GM18502 (cell line): ENCODE measurements around the gene KCNQ1.

Source experiments
- ATAC-seq: cut with Tn5 transposase; IDR thresholded peaks from one replicate; pipeline ENCODE4 v1.9.1; 2021; ENCODE audit warnings: mild to moderate bottlenecking; ENCODE audit not compliant: unreplicated experiment, poor library complexity

Gene KCNQ1

DNA sequence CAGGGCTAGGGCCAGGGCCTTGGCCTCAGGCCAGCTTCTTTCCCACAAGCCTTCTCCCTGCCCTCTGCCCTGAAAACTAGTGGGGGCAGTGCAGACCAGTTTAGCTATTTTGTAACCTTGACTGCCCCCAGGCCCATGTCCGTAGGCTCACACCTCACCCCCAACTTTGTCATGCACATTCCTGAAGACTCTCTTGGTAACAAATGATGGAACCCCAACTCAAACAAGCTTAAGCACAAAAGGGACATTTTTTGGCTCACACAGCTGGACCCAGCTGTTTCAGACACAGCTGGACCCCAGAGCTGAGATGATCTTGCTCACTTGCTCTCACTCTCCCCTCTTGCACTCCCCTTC is 208.4 kb downstream of the KCNQ1 start:
- ATAC-seq, result no peak

DNA sequence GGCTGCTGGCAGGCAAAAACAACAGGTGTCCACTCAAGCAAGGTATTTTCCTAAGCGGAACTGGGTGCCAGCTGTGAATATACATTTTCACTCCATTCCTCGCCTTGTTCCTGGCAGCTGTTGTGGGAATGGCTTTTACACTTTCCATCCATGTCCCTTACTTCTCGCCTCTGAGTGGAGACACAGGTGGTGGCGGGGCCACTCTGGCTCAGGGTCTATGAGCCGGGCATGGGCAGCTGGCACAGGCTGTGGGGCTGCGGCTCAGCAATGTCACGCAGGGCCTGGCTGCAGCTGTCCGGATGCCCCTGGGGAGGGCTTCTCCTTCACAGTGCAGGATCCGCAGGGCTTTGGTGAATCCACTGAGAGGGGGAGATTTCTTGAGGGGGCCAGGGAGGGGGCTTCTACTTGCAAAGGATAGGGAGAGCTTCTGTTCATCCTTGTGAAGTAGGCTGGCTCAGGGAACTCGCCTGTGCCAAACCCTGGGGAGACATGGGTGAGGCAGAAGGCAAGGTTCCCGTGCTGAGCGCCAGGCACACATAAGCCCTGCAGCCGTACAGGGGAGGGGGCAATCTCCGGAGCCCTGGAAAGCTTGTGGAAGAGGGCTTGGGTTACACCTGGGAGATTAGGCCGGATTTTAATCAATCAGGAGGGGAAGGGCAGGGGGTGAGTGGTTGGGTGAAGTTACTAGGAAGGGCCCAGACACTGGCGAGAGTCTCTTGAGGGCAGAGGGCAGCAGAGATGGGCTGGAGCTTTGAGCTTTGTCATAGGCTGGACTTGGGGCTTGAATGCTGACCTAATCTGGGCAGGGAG is 209.3 kb downstream of the KCNQ1 start:
- no peak for ATAC-seq

DNA sequence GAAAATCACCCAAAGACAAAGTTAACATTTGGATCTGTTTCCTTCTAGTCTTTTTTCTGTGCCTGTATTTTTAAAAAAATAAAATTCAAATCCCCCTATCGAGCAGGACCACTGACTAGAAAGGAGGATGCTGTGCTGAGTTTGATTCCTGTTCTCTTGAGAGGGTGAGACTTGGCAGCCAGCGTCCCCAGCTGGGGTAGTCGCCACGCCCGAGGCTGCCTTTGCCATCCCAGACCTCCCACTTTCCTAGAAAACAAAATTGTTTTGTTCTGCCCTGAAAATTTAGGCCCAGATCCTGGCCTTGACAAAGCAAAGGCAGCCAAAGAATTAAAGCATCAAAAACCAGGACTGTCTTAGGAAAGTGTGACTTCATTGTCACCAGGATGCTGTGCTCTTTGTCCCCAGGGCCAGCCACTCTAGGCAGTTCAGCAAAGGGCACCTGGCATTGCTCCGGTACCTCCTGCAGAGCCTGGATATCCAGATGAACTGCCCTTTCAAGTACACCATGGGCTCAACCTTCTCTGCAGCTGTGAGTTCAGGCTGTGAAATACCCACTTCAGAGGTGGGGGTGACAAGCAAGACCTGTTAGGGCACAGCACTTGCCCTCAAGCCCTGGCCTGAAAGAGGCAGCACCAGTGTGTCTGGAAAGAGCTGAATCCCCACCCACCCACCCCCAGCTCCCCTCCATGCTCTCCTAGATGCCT is 210.4 kb downstream of the KCNQ1 start:
- ATAC-seq, result no peak

DNA sequence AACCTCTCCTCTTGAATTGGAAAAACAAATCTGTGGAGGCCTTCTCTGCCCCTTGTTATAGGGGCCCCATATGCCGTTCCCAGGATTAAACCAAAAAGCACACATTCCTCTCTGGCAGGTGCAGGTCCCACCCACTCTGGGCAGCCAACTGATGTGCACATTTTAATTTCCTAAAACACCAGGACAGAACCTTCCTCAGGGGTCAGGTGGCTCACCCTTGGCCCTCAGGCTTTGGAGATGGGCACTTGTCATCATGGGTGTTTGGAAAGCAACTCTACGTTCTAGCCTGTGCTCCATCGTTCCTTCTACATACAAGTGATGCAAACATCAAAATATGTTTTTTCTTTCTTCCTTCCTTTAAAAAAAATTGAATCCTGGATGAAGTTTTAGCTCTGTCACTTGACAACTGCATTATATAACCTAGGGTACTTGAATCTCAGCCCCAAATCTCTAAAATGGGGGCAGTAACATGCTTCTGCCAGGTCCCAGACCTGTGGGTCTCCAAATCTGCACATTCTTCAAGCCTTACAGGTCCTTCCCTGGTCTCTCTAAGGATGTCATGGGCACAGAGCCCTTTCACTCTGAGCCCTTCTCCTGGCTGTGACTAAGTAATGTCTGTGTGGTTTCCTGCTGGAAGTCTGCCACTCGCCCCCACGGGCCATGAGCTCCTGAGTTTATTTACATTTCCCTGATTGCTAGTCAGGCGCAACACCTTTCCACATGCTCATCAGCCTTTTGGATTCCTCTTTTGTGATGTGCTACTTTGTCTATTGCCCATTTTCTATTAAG is 211.2 kb downstream of the KCNQ1 start:
- ATAC-seq, result no peak

DNA sequence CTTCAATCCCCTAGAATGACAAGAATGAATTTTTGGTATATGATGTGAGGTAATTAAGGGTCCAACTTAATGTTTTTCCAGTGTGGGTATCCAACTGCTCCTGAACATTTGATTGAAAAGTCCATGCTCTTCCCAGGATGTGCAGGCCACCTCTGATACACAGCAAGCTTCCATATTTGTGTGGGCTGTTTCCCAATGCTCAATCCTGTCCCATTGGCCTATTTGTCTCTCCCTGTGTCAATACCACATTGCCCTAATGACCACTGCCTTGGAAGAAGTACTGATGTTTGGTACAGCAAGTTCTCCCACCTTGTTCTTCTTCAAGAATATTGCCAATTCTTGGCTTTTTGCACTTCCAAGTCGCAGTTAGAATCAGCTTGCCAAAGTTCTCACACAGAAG is 212.1 kb downstream of the KCNQ1 start:
- no peak for ATAC-seq

DNA sequence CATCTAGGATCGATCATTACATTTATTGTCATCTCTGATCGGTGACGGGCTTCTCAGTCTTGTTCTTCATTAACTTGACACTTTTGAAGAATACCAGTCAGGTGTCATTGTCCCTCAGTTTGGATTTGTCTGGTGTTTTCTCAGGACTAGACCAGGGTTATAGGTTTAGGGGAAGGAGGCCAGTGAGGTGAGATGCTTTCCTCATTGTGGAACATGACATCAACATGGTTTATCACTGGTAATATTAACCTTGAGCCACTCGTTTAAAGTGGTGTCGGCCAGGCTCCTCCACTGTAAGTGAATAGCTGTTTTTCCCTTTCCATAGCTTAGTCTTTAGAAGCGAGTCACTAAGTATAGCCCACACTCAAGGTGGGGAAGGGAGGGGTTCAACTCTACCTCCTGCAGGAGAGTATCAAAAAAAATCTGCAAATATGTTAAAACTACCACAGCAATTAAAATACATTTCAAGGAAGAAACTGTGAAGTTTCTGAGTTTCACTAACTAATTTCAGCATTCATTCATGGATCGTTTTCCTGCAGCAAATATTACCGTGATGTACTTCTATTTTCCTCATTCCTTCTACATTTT is 213.0 kb downstream of the KCNQ1 start:
- ATAC-seq, result no peak

DNA sequence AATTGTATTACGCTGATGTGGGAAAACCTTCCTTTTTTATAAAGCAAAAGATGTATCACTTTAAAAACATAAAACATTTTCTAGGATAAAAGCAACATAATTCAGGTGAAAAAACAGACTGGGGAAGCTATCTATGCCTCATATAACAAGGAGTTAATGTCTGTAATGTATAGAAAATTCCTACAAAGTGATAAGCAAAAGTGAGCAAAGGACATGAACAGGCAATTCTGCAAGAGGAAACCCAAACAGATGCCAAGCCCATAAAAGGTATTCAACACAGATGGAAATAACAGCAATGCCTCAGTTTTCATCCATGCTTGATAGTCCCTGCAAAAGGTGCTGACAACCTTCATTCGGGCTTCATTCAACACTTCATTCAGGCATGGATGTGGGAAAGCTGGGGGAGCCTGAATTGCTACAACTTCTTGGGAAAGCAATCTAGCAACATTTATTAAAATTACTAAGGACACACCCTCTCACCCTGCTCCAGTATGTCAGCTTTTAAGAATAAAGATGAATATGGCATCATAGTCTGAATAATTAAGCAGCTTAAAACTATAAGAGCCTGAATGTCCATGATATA is 215.6 kb downstream of the KCNQ1 start:
- ATAC-seq, result no peak

DNA sequence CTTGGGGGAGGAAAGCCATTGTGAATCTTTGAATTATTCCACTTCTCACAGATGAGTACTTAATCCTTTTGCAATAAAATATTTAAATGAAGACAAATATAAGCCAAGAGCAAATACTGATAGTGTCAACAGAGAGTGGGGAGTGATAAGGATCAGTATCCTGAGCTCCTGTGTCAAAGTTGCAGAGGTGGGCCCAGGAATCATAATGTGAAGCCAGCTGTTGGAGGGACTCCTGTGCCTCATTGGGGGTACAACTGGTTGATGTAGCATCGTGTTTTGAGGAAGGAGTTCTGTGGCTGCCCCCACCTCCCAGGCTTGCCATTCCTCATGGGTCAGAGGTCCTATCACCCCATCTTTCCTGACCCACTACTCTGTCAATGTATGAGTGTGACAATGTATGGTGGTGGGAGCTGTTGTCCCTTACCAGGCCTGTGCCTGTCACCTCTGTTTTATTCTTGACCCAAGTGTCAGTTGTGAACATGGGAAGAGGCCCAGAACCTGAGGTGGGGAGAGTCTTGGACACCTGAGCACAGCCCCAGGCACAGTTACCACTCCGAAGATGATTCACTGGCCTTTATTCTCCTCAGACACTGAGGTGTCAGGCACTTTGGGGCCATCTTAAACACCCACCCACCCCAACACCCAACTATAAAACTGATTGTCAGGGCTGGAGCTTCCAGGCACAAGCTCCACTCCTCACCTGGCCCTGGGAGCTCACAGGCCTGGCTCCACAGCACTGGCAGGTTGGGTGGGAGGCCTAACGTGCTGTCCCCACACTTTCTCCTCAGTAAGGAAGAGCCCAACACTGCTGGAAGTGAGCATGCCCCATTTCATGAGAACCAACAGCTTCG is 216.6 kb downstream of the KCNQ1 start:
- no peak for ATAC-seq

DNA sequence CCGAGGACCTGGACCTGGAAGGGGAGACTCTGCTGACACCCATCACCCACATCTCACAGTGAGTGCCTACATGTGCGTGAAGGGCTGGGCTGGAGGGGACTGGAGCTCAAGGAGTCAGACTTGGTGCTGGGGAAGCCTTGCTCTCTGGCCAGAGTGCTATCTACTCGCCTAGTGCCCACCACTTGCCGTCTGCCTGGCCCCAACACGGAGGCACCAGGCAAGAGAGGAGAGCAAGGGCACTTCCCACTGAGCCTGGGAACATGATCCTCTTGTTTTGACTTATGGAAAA is 217.2 kb downstream of the KCNQ1 start:
- ATAC-seq, result no peak

DNA sequence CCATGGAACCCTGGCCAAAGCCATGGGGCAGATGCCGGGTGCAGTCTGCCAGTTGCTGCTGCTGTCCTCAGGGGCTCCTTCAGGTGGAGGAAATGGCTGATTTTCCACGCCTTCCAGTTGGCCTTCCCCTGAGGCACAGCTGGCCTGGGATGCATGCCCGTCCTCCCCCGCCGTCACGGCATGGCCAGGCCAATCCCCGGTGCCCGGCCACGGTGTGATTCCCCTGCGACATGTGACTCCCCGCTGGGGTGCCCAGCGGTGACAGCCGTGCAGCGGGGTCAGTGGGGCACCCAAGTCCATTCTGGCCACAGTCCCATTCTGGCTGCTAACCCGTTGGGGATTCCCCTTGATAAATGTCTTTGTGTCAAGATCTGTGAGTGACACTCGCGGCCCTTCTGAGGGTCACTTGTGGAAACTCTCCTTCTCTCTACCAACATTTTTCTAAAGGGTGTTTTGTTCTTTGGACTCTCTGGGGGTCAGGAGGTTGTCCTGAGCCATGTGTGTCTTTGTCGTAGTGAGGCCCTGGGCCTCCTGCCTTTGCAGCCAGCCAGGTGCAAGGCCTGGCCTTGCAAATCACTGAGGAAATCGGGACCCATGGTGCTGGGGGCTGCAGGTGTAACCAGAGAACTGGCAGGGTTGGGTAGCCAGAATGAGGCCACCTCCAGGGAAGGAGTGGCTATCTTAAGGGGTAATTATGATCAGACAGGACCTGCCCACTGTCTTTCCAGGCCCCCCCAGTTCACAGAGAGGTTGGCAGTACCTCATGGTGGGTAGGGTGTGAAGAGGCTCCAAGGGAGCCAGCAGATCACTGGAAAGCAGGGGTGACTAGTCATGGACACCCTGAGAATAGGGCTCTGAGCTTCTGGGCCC is 217.9 kb downstream of the KCNQ1 start:
- ATAC-seq, result no peak

DNA sequence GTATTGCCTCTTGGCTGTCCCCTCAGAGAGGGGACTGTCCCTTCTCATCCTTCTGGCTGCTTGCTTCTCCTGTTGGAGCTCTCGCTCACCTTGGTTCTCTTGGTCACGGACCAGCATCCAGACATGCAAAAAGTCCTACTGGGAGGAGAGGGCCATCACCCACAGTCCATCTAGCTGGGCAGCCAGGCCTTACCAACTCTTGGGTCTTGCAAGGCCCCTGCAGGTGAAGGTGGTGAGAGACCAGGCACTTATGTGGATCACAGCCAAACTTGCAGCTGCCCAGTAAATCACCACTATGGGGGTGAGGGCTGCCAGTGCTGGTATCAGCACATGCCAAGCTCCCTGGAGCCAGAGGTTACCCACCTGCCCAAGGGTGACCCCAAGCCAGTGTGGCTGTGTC is 218.7 kb downstream of the KCNQ1 start:
- ATAC-seq, result no peak

DNA sequence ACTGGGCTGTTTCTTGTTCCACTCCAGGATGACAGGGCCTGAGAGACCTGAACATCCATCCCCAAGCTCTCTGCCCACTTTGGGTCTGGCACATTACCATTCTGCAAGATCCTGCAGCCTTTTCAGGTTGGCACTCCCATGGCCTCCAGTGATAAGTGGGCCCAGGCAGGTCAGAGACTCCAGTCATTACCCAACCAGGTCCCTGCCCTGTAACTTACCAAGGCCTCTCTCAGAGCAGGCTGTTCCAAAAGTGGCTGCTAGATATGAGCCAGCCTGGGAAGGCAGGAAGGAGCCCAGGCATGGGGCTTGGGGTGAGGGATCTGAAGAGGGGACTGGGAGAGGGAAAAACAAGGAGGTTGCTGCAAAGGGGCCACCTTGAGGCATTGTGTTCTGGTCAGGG is 219.1 kb downstream of the KCNQ1 start:
- no peak for ATAC-seq

DNA sequence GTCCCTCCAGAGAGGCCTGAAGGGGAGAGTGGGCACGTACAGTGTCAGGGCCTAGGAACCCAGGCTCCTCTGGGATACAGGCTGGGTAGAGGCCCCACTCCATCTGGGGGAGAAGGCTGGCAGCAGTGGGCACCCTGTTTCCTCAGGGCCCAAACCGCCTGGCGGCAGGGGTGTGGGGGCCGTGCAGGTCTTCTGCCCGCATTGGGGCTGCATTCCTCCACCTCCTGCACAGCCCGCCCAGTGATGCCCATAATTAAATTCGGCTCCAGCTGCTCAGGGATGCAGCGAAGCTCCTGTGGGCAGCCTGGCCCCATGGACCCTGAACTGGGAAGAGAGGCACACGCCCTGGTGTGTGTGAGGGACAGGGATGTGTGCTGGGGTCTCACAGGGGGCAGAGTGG is 219.6 kb downstream of the KCNQ1 start:
- no peak for ATAC-seq

DNA sequence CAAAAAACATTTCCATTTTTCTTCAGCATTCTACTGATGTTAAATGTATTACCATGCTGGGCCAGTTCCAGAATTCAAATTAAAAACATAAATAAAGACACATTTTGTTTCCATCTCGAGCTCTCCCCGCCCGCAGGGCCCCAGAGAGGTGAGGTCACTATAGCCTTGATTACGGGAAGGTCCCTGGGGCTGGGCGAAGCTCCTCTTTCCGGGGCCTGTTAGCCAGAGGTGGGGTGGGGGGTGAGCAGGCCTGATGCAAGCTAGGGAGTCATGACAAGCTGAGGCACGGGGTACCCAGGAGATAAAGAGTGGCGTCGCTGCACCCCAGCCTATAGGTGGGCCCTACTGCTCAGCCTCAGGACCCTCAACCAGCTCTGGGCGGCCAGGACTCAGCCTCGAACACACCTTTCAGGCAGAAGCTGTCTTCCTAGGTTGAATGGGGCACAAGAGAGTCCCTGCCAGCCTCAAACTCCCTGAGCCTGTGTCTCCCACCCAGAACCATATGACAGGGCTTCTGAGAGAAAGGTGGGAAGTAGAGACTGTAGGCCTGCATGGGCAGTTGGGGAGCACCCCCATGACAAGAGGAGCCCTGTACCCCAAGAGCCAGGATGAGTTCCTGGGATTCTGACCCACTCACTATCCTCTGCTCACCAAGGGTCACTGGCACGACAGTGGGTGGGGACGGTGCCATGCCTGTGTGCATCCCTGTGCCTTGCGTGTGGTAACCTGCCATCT is 220.2 kb downstream of the KCNQ1 start:
- no peak for ATAC-seq

DNA sequence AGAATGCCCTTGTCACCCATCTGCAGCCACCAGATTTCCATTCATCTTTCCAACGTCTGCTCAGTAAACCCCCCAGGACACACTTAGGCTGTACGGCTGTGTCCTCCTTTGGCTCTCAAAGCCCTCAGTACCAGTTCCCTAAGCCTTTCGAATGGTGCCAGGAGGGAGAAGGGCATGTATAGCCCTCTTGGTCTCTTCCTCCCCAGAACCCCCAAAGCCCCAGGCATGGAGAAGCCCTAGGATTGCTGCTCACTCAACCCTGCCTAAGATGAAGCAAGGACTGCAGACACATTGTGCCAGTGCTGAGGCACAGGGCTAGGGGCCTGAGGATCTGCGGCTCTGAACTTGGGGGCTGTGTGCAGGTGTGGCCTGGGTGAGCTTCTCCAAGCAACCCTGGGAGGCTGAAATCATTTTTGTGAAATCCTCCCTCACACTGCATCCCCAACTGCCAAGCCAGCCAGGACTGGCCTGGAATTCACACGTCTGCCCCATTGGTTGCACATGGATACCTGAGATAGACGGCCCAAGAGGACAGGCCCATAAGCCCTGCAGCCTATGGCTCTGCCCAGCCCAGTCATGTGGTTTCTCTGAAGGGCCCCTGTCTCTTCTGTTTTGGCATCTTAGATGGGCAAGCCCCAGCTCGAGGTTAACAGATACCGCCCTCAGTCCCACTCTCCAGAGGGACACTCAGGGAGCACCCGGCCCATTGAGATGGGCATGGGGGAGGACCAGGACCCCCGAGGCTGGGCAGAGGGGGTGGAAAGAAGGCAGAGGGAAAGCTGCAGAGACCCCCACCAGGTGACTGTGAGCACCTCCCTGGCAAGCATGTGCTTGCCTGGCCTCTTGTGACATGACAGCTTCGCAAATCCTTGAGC is 221.0 kb downstream of the KCNQ1 start:
- no peak for ATAC-seq

DNA sequence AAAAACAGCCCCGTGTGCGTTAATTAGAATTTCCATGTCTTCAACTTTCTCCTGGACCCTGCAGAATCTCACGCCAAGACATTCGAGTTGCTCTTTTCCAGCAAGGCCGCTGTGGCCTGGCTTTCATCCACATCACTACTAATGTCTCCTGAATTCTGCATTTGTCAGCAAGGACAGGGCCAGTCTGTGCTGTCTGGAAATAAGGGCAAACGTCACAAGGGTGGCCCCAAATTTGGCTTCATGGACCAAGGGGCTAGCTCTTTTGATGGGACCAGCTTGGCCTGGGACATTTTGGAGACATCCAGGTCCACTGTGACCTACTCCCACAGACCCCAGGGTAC is 221.6 kb downstream of the KCNQ1 start:
- no peak for ATAC-seq

DNA sequence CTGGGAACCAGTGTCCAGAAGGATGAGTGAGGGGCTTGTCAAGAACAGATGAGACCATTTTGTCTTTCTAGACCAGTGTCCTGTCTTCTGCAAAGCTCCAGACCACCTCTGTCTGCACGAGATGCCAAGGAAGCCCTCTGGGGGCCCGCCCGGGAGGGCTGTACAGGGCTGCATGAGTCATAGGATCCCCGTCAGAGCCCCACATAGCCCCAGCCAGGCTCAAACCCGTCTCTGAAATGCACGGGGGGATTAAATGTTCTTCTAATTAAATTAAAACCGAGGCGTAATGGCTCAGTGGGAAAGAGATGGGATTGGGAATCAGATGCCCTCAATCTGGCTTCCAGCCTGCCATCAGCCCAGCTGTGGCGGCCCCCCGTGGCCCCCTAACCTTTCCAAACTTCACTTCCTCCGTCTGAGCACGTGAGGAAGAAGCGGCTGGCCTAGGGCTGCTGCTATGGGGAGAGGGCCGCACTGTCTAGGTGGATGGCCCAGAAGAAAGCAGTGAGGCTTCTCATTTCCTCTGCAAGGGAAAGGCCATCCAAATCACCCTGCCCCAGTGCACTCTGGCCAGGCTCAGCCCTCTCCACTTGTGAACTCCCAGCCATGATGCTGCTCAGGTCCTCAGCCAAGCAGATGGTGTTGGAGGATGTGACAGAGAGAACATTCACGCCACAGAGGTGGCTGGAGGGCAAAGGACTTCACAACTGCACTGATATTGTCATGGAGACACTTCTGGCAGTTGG is 222.2 kb downstream of the KCNQ1 start:
- no peak for ATAC-seq
